Caco-2 (cell line): ENCODE results near the gene TMEM125. TPM values are rescaled to one million over a fixed set of nuclear protein-coding genes. Genes with fewer than 3 reads are reported as not detected.

Experiments used
- BruUV-seq: library from RNA; stranded (reverse); fragments of 400-500 nt; replicated peaks from 2 replicates; lab custom pipeline; 2021; lab: Mats Ljungman, UMichigan
- CTCF ChIA-PET: fragments of 300-600 bp; sonication (Branson Sonifier 250); formaldehyde crosslinking; loops from one replicate; lab custom pipeline; 2022; ENCODE audit warnings: antibody characterized with exemption; lab: Charles Lee
- POLR2A ChIA-PET: fragments of 300-600 bp; sonication (Branson Sonifier 250); formaldehyde crosslinking; loops from one replicate; lab custom pipeline; 2022; ENCODE audit warnings: antibody characterized with exemption; lab: Charles Lee
- DNase-seq, 2 experiments: peaks; one replicate each; pipeline versions ENCODE4 v3.0.0 to v3.0.0-alpha.2; 2020 to 2022
- H3K27me3 ChIP-seq: replicated peaks from 2 replicates; pipeline ENCODE4 v1.6.0; 2011; ENCODE audit warnings: low read length; ENCODE audit not compliant: control insufficient read depth, insufficient read depth
- H3K36me3 ChIP-seq: 2 replicates; pipeline ENCODE4 v1.5.1; 2011; ENCODE audit warnings: low read length; ENCODE audit not compliant: control insufficient read depth, insufficient read depth
- H3K4me1 ChIP-seq: fragments of 250-450 bp; sonication (Bioruptor Pico); 2 replicates; pipeline ENCODE4 v1.5.1; 2020; ENCODE audit warnings: mild to moderate bottlenecking
- H3K4me3 ChIP-seq: 2 replicates; pipeline ENCODE4 v1.5.1; 2011; ENCODE audit warnings: low read depth, mild to moderate bottlenecking, control low read depth, low read length
- H3K9me3 ChIP-seq: fragments of 250-450 bp; sonication (Bioruptor Pico); 2 replicates; pipeline ENCODE4 v1.5.1; 2020; ENCODE audit warnings: mild to moderate bottlenecking, moderate library complexity
- H3K27ac Mint-ChIP-seq: one replicate; pipeline ENCODE4 v1.8.0; 2022; ENCODE audit warnings: mixed read lengths; ENCODE audit not compliant: unreplicated experiment
- H3K27me3 Mint-ChIP-seq: one replicate; pipeline ENCODE4 v1.8.0; 2022; ENCODE audit warnings: mixed read lengths; ENCODE audit not compliant: insufficient read depth, unreplicated experiment
- H3K36me3 Mint-ChIP-seq: one replicate; pipeline ENCODE4 v1.8.0; 2022; ENCODE audit warnings: mild to moderate bottlenecking, mixed read lengths; ENCODE audit not compliant: insufficient read depth, unreplicated experiment
- H3K4me1 Mint-ChIP-seq: one replicate; pipeline ENCODE4 v1.8.0; 2022; ENCODE audit warnings: low read depth, mixed read lengths; ENCODE audit not compliant: unreplicated experiment
- H3K4me3 Mint-ChIP-seq: one replicate; pipeline ENCODE4 v1.8.0; 2022; ENCODE audit warnings: mild to moderate bottlenecking, moderate library complexity, mixed read lengths; ENCODE audit not compliant: unreplicated experiment
- H3K9me3 Mint-ChIP-seq: one replicate; pipeline ENCODE4 v1.8.0; 2022; ENCODE audit warnings: mixed read lengths; ENCODE audit not compliant: unreplicated experiment
- intact Hi-C: fragments of 100-400 bp; cut with micrococcal nuclease; formaldehyde crosslinking; loops from one replicate; pipeline ENCODE4 v1.10.0; 2022; ENCODE audit not compliant: unreplicated experiment
- total RNA-seq: library from RNA; stranded (reverse); gene quantifications from 2 replicates; pipeline ENCODE4 v1.2.3, GENCODE V29; 2022
- TF ChIP-seq, protein P1 (sequence below), 2 experiments: fragments of 200-600 bp in 1 of 2; IDR thresholded peaks; 1 replicate in 1 of 2; 2 replicates in 1 of 2; pipeline versions ENCODE4 v1.5.1 to v1.8.0; 2011 to 2022; ENCODE audit warnings: antibody characterized with exemption in 1 of 2, control low read depth in 1 of 2, inconsistent platforms in 1 of 2, low read depth in 1 of 2, low read length in 1 of 2, mild to moderate bottlenecking in 1 of 2, moderate library complexity in 1 of 2; ENCODE audit not compliant: insufficient read depth in 1 of 2, severe bottlenecking in 1 of 2, unreplicated experiment in 1 of 2

TMEM125 gene
- total RNA-seq, 1 experiment from 2014 or later = 25.9 TPM

- H3K9me3 Mint-ChIP-seq = no peaks in the 10 kb centered on the region
- no peaks in the 10 kb centered on the region for H3K9me3 ChIP-seq
- no peaks in the 10 kb centered on the region for H3K27me3 ChIP-seq
- no peak for DNase-seq
- no peak overlapping the region for H3K27ac Mint-ChIP-seq
- POLR2A ChIA-PET = no interaction called here
- no TSS peak for BruUV-seq
- H3K27me3 Mint-ChIP-seq = no peaks in the 10 kb centered on the region
- no peak overlapping the region for H3K4me3 ChIP-seq
- CTCF ChIA-PET = interaction anchor here (1.5 kb wide), 1 partner anchor 17 kb away, joined by 5 read pairs; the partner anchor contains the start of gene C1orf210
- H3K4me3 Mint-ChIP-seq = no peak overlapping the region
- peaks cover 12% of the 10 kb centered on the region for H3K4me1 Mint-ChIP-seq
- no peaks in the 10 kb centered on the region for H3K4me1 ChIP-seq
- TF ChIP-seq, protein P1, sequence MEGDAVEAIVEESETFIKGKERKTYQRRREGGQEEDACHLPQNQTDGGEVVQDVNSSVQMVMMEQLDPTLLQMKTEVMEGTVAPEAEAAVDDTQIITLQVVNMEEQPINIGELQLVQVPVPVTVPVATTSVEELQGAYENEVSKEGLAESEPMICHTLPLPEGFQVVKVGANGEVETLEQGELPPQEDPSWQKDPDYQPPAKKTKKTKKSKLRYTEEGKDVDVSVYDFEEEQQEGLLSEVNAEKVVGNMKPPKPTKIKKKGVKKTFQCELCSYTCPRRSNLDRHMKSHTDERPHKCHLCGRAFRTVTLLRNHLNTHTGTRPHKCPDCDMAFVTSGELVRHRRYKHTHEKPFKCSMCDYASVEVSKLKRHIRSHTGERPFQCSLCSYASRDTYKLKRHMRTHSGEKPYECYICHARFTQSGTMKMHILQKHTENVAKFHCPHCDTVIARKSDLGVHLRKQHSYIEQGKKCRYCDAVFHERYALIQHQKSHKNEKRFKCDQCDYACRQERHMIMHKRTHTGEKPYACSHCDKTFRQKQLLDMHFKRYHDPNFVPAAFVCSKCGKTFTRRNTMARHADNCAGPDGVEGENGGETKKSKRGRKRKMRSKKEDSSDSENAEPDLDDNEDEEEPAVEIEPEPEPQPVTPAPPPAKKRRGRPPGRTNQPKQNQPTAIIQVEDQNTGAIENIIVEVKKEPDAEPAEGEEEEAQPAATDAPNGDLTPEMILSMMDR (IDR thresholded peaks at IDR 0.05; ENCODE audit: insufficient read depth in 1 of 2, low read depth in 1 of 2, low read length in 1 of 2, severe bottlenecking in 1 of 2, unreplicated experiment in 1 of 2) = no peak
- no peaks in the 10 kb centered on the region for H3K36me3 ChIP-seq
- intact Hi-C loops = no loop called here
- no peaks in the 10 kb centered on the region for H3K36me3 Mint-ChIP-seq
Observed at GRCh38 chr1:43302201-43302600, 32.4 kb downstream of the TMEM125 start.

GRCh38 chr1:43302721-43303470 is 33.1 kb downstream of the TMEM125 start:
- no TSS peak for BruUV-seq
- Histone ChIP-seq H3K36me3 (no peaks in the 10 kb centered on the region), H3K27me3 (no peaks in the 10 kb centered on the region), H3K9me3 (no peaks in the 10 kb centered on the region), H3K4me1 (no peaks in the 10 kb centered on the region), H3K4me3 (no peak overlapping the region)
- no peaks in the 10 kb centered on the region for H3K36me3 Mint-ChIP-seq
- no peaks in the 10 kb centered on the region for H3K27me3 Mint-ChIP-seq
- no peak for DNase-seq
- ChIA-PET CTCF (interaction anchor here (1.5 kb wide), 1 partner anchor 17 kb away, joined by 5 read pairs; the partner anchor contains the start of gene C1orf210), POLR2A (interaction anchor here (0.7 kb wide), 1 partner anchor 189 kb away, joined by 3 read pairs; no protein-coding TSS in a partner anchor)
- H3K4me1 Mint-ChIP-seq = peaks cover 12% of the 10 kb centered on the region
- H3K9me3 Mint-ChIP-seq = no peaks in the 10 kb centered on the region
- no peak overlapping the region for H3K27ac Mint-ChIP-seq
- intact Hi-C loops = no loop called here
- TF ChIP-seq, protein P1 (IDR thresholded peaks at IDR 0.05; ENCODE audit: insufficient read depth in 1 of 2, low read depth in 1 of 2, low read length in 1 of 2, severe bottlenecking in 1 of 2, unreplicated experiment in 1 of 2) = no peak
- no peak overlapping the region for H3K4me3 Mint-ChIP-seq

- intact Hi-C loops = no loop called here
- CTCF ChIA-PET = interaction anchor here (1.5 kb wide), 1 partner anchor 18 kb away, joined by 5 read pairs; the partner anchor contains the start of gene C1orf210
- no peaks in the 10 kb centered on the region for H3K36me3 ChIP-seq
- H3K36me3 Mint-ChIP-seq = no peaks in the 10 kb centered on the region
- H3K9me3 Mint-ChIP-seq = no peaks in the 10 kb centered on the region
- POLR2A ChIA-PET = interaction anchor here (0.5 to 0.7 kb wide), 2 partner anchors 50 to 190 kb away, joined by 3 to 5 read pairs; no protein-coding TSS in a partner anchor
- BruUV-seq = no TSS peak
- no peaks in the 10 kb centered on the region for H3K27me3 ChIP-seq
- H3K27me3 Mint-ChIP-seq = no peaks in the 10 kb centered on the region
- H3K4me1 Mint-ChIP-seq = peaks cover 12% of the 10 kb centered on the region
- no peak for DNase-seq
- no peak overlapping the region for H3K4me3 Mint-ChIP-seq
- H3K4me1 ChIP-seq = no peaks in the 10 kb centered on the region
- no peaks in the 10 kb centered on the region for H3K9me3 ChIP-seq
- TF ChIP-seq, protein P1 (IDR thresholded peaks at IDR 0.05; ENCODE audit: insufficient read depth in 1 of 2, low read depth in 1 of 2, low read length in 1 of 2, severe bottlenecking in 1 of 2, unreplicated experiment in 1 of 2) = no peak
- H3K27ac Mint-ChIP-seq = no peak overlapping the region
- no peak overlapping the region for H3K4me3 ChIP-seq
Observed at GRCh38 chr1:43303471-43304313, 33.9 kb downstream of the TMEM125 start.
